Neuronal stem cell (in vitro differentiated cells): ENCODE data around the gene CREB3L2.

Source experiments
- DNase-seq: peaks from one replicate; pipeline ENCODE4 v3.0.0-alpha.2; 2013; ENCODE audit warnings: low spot score
- H2AFZ ChIP-seq: one replicate; pipeline ENCODE4 v1.6.1; 2013; ENCODE audit warnings: mild to moderate bottlenecking, low read length, inconsistent platforms
- H2AK5ac ChIP-seq: 2 replicates; pipeline ENCODE4 v1.6.1; 2013; ENCODE audit warnings: low read depth, mild to moderate bottlenecking, inconsistent platforms, low read length, moderate library complexity, mixed read lengths
- H2BK120ac ChIP-seq: 2 replicates; pipeline ENCODE4 v1.6.1; 2013; ENCODE audit warnings: low read depth, mild to moderate bottlenecking, inconsistent platforms, low read length, moderate library complexity, mixed read lengths
- H2BK12ac ChIP-seq: one replicate; pipeline ENCODE4 v1.6.1; 2013; ENCODE audit warnings: low read length, inconsistent platforms
- H2BK15ac ChIP-seq: 2 replicates; pipeline ENCODE4 v1.6.1; 2013; ENCODE audit warnings: mild to moderate bottlenecking, low read length, inconsistent platforms, mixed read lengths
- H2BK5ac ChIP-seq: one replicate; pipeline ENCODE4 v1.6.1; 2013; ENCODE audit warnings: inconsistent platforms, mild to moderate bottlenecking, low read length, moderate library complexity
- H3K14ac ChIP-seq: one replicate; pipeline ENCODE4 v1.6.1; 2013; ENCODE audit warnings: low read length, inconsistent platforms
- H3K18ac ChIP-seq: 2 replicates; pipeline ENCODE4 v1.6.1; 2013; ENCODE audit warnings: low read length, inconsistent platforms
- H3K23ac ChIP-seq: 2 replicates; pipeline ENCODE4 v1.6.1; 2013; ENCODE audit warnings: low read depth, mild to moderate bottlenecking, mixed read lengths, low read length, inconsistent platforms; ENCODE audit not compliant: poor library complexity
- H3K27ac ChIP-seq: replicated peaks from 3 replicates; pipeline ENCODE4 v1.5.1; 2013; ENCODE audit warnings: low read length, inconsistent platforms
- H3K27me3 ChIP-seq, 3 experiments: 2 replicates each; pipeline ENCODE4 v1.6.1; 2013; ENCODE audit warnings: low read length in 3 of 3, mild to moderate bottlenecking in 2 of 3, inconsistent platforms in 1 of 3, low read depth in 1 of 3, mixed read lengths in 1 of 3, moderate library complexity in 1 of 3; ENCODE audit not compliant: control insufficient read depth in 3 of 3, insufficient read depth in 3 of 3
- H3K36me3 ChIP-seq, 2 donors: replicated peaks in 1 of 2; 2 replicates each; pipeline ENCODE4 v1.6.1; 2013; ENCODE audit warnings: low read length in 2 of 2; ENCODE audit not compliant: control insufficient read depth in 2 of 2, insufficient read depth in 2 of 2
- H3K4ac ChIP-seq: 2 replicates; pipeline ENCODE4 v1.6.1; 2013; ENCODE audit warnings: inconsistent platforms, mild to moderate bottlenecking, low read length, moderate library complexity
- H3K4me1 ChIP-seq, 2 donors: 1 replicate in 1 of 2; 2 replicates in 1 of 2; pipeline ENCODE4 v1.6.1; 2013; ENCODE audit warnings: low read length in 2 of 2, low read depth in 1 of 2; ENCODE audit not compliant: control insufficient read depth in 2 of 2, insufficient read depth in 1 of 2
- H3K4me2 ChIP-seq: one replicate; pipeline ENCODE4 v1.6.1; 2013; ENCODE audit warnings: mild to moderate bottlenecking, low read length, inconsistent platforms; ENCODE audit not compliant: insufficient read depth, poor library complexity, severe bottlenecking
- H3K4me3 ChIP-seq, 2 donors: 2 replicates each; pipeline ENCODE4 v1.5.1; 2013; ENCODE audit warnings: low read length in 2 of 2, mild to moderate bottlenecking in 2 of 2, inconsistent platforms in 1 of 2, moderate library complexity in 1 of 2
- H3K79me1 ChIP-seq: one replicate; pipeline ENCODE4 v1.6.1; 2013; ENCODE audit warnings: low read depth, mild to moderate bottlenecking, inconsistent platforms, low read length, moderate library complexity
- H3K9ac ChIP-seq: one replicate; pipeline ENCODE4 v1.6.1; 2013; ENCODE audit warnings: mild to moderate bottlenecking, low read depth, low read length, inconsistent platforms; ENCODE audit not compliant: poor library complexity
- H3K9me3 ChIP-seq, 2 donors: replicated peaks in 1 of 2; 2 replicates each; pipeline versions ENCODE3 to v1.6.1; 2013; ENCODE audit warnings: low read length in 2 of 2, mild to moderate bottlenecking in 2 of 2, inconsistent platforms in 1 of 2, low read depth in 1 of 2, mixed read lengths in 1 of 2, moderate library complexity in 1 of 2; ENCODE audit not compliant: control insufficient read depth in 2 of 2, insufficient read depth in 1 of 2
- H4K8ac ChIP-seq: one replicate; pipeline ENCODE4 v1.6.1; 2013; ENCODE audit warnings: low read depth, mild to moderate bottlenecking, inconsistent platforms, low read length, moderate library complexity
- H4K91ac ChIP-seq: one replicate; pipeline ENCODE4 v1.6.1; 2013; ENCODE audit warnings: low read length, low read depth, mild to moderate bottlenecking, inconsistent platforms; ENCODE audit not compliant: poor library complexity
- WGBS, 2 donors: extraction: QIAGEN DNeasy Blood & Tissue Kit; methylation state at CpG; one replicate each; pipeline ENCODE4 v1.1.7; 2013; ENCODE audit warnings: missing lambda C conversion rate in 2 of 2, mixed read lengths in 1 of 2; ENCODE audit not compliant: insufficient read length in 2 of 2, insufficient replicate concordance in 1 of 2; ENCODE audit errors: extremely low coverage in 2 of 2; 5-methylcytosine and 5-hydroxymethylcytosine counted together

CREB3L2 gene

GRCh38 chr7:137974766-137975165 lies 27.1 kb downstream of the CREB3L2 start:
- no peaks in the 10 kb centered on the region for H3K9me3 ChIP-seq
- H2BK15ac ChIP-seq, result no peak overlapping the region
- H2BK12ac ChIP-seq, result peak overlapping the region; percentile 48
- no peak overlapping the region for H3K27ac ChIP-seq
- H3K14ac ChIP-seq, result no peak overlapping the region
- no peaks in the 10 kb centered on the region for H3K36me3 ChIP-seq
- H3K4me2 ChIP-seq, result no peak overlapping the region
- WGBS, 2 donors, result no CpG with 5 or more reads among the region's 2 CpGs
- no peak for DNase-seq
- H3K79me1 ChIP-seq, result no peaks in the 10 kb centered on the region
- no peak overlapping the region for H3K9ac ChIP-seq
- peak overlapping the region; percentile 34 for H4K91ac ChIP-seq
- no peak overlapping the region for H2AFZ ChIP-seq
- no peak overlapping the region for H3K23ac ChIP-seq
- H4K8ac ChIP-seq, result no peak overlapping the region
- H2AK5ac ChIP-seq, result no peak overlapping the region
- no peak overlapping the region for H3K4me3 ChIP-seq
- H2BK120ac ChIP-seq, result no peak overlapping the region
- no peak overlapping the region for H3K18ac ChIP-seq
- no peak overlapping the region for H3K4ac ChIP-seq
- H2BK5ac ChIP-seq, result no peak overlapping the region
- H3K27me3 ChIP-seq, result no peaks in the 10 kb centered on the region
- H3K4me1 ChIP-seq, result peaks cover 20 to 28% of the 10 kb centered on the region in 2 donors

DNA sequence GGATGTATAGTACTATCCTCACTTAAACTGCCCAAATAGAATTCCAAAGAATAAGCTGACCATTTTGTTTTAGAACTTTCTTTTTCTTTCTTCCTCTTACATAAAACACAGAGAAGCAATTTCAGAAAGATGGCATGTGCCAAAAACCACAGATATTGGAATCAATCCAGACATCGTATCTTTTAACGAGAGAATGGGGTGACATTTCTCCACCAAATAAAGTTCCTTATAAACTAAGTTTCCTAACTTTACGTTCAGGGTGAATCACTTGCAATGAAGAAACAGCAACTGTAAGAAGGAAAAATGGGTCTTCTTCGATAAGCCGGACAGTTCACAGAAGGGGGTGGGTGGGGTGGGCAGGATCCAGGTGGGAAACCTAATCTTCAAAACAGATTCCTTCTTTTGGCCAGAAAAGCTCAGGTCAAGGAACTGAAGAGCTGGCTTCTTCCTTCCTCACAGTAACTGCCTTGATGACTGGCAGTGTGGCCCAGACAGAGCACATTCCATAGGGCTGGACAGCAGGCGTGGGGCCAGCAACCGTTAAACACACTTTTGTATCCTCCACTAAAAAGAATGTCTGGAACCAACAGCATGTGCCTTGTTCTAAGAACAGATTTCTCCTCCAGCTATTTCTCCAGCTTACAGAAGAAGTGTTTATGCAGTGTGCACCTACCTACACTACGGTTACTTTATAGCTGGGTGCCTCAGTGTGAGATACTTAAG lies 31.5 kb downstream of the CREB3L2 start:
- H3K9me3 ChIP-seq, result no peaks in the 10 kb centered on the region
- no peak overlapping the region for H4K91ac ChIP-seq
- no peak overlapping the region for H4K8ac ChIP-seq
- H3K4ac ChIP-seq, result no peak overlapping the region
- H2AFZ ChIP-seq, result no peak overlapping the region
- no peak overlapping the region for H3K27ac ChIP-seq
- H3K36me3 ChIP-seq, result no peaks in the 10 kb centered on the region
- no peak for DNase-seq
- H3K23ac ChIP-seq, result no peak overlapping the region
- H3K27me3 ChIP-seq, result no peaks in the 10 kb centered on the region
- H3K4me2 ChIP-seq, result no peak overlapping the region
- no peak overlapping the region for H2BK120ac ChIP-seq
- peaks cover 2% of the 10 kb centered on the region for H3K79me1 ChIP-seq
- peaks cover 3 to 17% of the 10 kb centered on the region in 2 donors for H3K4me1 ChIP-seq
- H3K9ac ChIP-seq, result no peak overlapping the region
- H3K18ac ChIP-seq, result no peak overlapping the region
- H3K4me3 ChIP-seq, result no peak overlapping the region
- H2BK15ac ChIP-seq, result no peak overlapping the region
- no peak overlapping the region for H2BK5ac ChIP-seq
- no peak overlapping the region for H2AK5ac ChIP-seq
- no peak overlapping the region for H3K14ac ChIP-seq
- H2BK12ac ChIP-seq, result no peak overlapping the region
- WGBS, 2 donors, result no CpG with 5 or more reads among the region's 8 CpGs

- Histone ChIP-seq H3K27ac (no peak overlapping the region), H3K4me1 (peaks cover 0 to 14% of the 10 kb centered on the region in 2 donors), H2BK15ac (no peak overlapping the region), H2BK120ac (no peak overlapping the region), H2BK12ac (no peak overlapping the region), H3K18ac (no peak overlapping the region), H2AK5ac (no peak overlapping the region), H2BK5ac (no peak overlapping the region), H3K36me3 (no peaks in the 10 kb centered on the region), H3K27me3 (no peaks in the 10 kb centered on the region), H3K14ac (no peak overlapping the region), H3K4me3 (no peak overlapping the region), H3K79me1 (peaks cover 2% of the 10 kb centered on the region), H3K4ac (no peak overlapping the region), H3K23ac (no peak overlapping the region), H4K8ac (no peak overlapping the region), H2AFZ (no peak overlapping the region), H3K9ac (no peak overlapping the region), H4K91ac (no peak overlapping the region), H3K9me3 (no peaks in the 10 kb centered on the region), H3K4me2 (no peak overlapping the region)
- DNase-seq, result no peak
- no CpG with 5 or more reads among the region's 1 CpG for WGBS, 2 donors
Measured at GRCh38 chr7:137969828-137970227, 32.1 kb downstream of the CREB3L2 start.

GRCh38 chr7:137968890-137969289 lies 33.0 kb downstream of the CREB3L2 start:
- Histone ChIP-seq H3K4me3 (no peak overlapping the region), H4K91ac (no peak overlapping the region), H3K4me1 (peaks cover 0 to 13% of the 10 kb centered on the region in 2 donors), H3K4me2 (no peak overlapping the region), H3K9me3 (no peaks in the 10 kb centered on the region), H2BK120ac (no peak overlapping the region), H3K27me3 (no peaks in the 10 kb centered on the region), H2BK5ac (no peak overlapping the region), H2BK15ac (no peak overlapping the region), H3K14ac (no peak overlapping the region), H3K27ac (no peak overlapping the region), H3K9ac (no peak overlapping the region), H3K18ac (no peak overlapping the region), H3K23ac (no peak overlapping the region), H3K36me3 (no peaks in the 10 kb centered on the region), H2AFZ (no peak overlapping the region), H3K4ac (no peak overlapping the region), H4K8ac (no peak overlapping the region), H2BK12ac (no peak overlapping the region), H2AK5ac (no peak overlapping the region), H3K79me1 (peaks cover 2% of the 10 kb centered on the region)
- DNase-seq, result no peak
- no CpG with 5 or more reads among the region's 4 CpGs for WGBS, 2 donors
